T-helper 1 cell treated with Interleukin-12 subunit alpha and Interleukin-12 subunit beta and Interleukin-4 antibody, amounts not matched to agents 30 ng/mL and 1 ng/mL, for 36 hours (primary cell): ENCODE results near the gene SMAD6. TPM values are rescaled to one million over a fixed set of nuclear protein-coding genes. Genes with fewer than 3 reads are reported as not detected.
"Not testable (repeated sequence)": the region's sequence is repeated elsewhere in the genome, so short reads cannot be mapped to it uniquely, and the experiment has no call there.

Source experiments
- intact Hi-C: fragments of 100-400 bp; cut with micrococcal nuclease; formaldehyde crosslinking; loops from one replicate; pipeline ENCODE4 v1.15.1; 2024
- total RNA-seq: library from RNA; stranded (reverse); gene quantifications from 2 replicates; pipeline ENCODE4 v1.2.3, GENCODE V29; 2022

Gene SMAD6
- total RNA-seq, 1 donor from 2014 or later: 0.37 TPM

DNA sequence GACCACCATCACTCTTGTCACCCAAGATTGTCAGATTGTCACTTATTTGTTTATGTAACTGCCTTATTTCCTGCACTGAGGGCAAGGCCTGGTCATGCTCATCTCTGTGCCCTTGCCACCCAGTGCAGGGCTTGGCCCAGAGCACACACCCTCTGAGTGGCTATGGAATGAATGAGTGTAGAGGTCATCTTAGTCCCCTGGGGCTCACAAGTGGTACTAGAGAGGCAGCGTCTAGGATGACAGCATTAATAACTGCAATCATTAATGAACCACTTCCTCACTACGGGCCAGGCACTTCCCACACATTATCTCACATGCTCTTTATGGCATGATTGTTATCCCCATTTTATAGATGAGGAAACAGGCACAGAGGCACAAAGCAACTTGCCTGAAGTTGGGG lies 117.0 kb downstream of the SMAD6 start:
- intact Hi-C loops: no loop called here

GRCh38 chr15:66820481-66821176 lies 118.6 kb downstream of the SMAD6 start:
- intact Hi-C loops: no loop called here

DNA sequence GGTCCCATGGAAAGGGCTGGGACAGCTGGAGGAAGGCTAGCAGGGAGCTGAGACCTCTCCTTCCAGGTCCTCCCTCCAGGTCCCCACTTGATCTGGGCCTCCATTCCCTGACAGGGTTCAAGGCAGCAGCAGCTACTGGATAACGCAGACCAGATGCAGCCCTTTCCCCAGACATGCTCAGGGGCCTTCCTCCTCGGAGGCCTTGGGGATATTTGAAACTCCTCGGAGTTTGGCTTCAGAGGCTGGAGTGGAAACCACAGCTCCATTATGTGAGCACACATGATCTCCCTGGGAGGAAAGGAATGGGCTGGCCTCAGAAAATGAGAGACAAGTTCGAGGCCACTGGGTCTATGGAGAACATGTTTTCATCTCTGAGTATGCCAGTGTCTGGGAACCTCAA lies 119.3 kb downstream of the SMAD6 start:
- intact Hi-C loops: no loop called here

- intact Hi-C loops: no loop called here
Observed at GRCh38 chr15:66822114-66822513, 120.1 kb downstream of the SMAD6 start.

DNA sequence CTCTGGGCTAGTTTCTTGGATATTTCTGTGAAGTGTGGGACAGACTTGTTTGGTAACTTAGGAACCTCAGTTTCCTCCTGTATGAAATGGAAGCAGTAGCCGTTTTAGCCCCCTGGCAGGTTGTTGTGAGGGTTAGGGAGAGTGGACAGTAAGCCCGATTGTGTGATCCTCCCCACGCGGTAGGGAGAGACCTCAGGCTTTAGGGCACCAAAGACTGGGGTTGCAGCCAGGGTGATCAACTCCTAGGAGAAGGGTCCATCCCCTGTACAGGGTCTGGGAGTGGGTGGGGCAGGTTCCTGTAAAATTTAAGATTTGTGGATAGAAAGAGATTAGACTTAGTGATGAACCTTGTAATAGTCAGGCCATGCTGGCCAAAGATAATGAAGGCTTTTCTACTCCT lies 120.5 kb downstream of the SMAD6 start:
- intact Hi-C loops: no loop called here

GRCh38 chr15:66823601-66824000 lies 121.6 kb downstream of the SMAD6 start:
- intact Hi-C loops: no loop called here

DNA sequence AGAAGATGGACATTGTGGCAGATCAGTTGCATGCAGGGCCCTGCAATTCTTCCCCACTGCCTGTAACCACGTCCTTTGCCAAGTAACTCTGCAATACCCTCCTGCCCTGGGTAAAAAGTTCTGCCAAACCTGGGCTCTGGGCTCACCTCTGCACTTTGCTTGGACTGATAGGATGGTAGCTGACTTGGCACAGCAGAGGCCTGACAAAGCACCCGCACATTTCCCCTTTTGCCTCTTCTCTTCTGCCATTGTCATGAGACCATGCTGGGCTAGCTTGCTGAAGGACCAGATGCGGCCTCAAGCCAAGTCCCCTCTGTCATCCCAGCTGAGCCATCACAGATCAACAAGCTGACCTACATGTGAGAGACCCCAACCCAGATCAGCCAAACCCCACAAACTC lies 122.4 kb downstream of the SMAD6 start:
- intact Hi-C loops: no loop called here

- intact Hi-C loops: no loop called here
Observed at GRCh38 chr15:66825139-66825538, 123.1 kb downstream of the SMAD6 start.

- intact Hi-C loops: no loop called here
Observed at GRCh38 chr15:66825731-66826130, 123.7 kb downstream of the SMAD6 start.

DNA sequence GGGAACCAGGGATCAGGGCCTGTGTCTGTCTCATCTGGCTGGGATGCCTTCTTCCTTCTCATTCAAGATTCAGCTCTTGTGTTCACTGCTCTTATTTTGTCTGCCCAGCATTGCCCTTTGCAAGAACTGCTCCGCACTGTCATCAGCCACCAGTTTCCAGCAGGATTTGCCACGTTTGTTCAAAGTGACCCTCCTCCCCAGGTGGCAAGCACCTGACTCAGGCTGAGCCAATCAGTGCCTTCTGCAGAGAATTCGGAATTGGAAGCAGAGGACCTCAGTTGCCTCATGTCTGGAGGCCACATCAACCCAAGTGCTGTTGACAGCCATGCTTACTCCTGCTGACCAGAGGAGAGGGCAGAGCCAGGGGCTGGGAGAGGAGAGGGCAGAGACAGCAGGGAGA lies 124.5 kb downstream of the SMAD6 start:
- intact Hi-C loops: no loop called here

DNA sequence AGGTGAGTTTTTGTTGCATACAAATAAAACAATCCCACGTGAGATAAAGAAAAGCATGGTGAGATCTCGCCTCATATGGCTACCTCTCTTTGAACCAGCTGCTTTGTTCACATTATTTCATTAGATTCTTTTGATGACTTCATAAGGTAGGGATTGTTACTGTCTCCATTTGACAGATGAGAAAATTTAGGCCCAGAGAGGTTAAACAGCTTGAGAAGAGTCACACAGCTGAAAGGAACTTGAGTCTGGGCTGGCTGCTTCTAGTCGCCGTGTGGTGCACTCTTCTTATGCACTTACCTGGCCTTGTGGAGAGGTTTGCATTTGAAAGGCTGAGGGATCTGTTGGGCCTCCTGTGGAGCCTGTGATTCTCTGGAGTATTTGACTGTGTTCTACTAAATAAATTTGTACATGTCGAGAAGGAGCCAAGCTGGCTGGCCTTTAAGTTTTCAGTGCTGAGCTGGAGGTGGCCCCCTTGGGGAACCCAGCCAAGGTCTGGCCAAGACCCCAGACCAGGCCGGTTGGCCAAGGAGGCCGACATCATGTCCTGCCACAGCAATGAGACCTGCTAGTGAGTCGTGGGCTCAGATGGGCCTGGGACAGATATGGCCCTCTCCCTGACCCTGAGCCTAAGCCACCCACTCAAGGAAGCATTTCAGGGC lies 125.1 kb downstream of the SMAD6 start:
- intact Hi-C loops: no loop called here

- intact Hi-C loops: no loop called here
Observed at GRCh38 chr15:66827698-66828055, 125.6 kb downstream of the SMAD6 start.

DNA sequence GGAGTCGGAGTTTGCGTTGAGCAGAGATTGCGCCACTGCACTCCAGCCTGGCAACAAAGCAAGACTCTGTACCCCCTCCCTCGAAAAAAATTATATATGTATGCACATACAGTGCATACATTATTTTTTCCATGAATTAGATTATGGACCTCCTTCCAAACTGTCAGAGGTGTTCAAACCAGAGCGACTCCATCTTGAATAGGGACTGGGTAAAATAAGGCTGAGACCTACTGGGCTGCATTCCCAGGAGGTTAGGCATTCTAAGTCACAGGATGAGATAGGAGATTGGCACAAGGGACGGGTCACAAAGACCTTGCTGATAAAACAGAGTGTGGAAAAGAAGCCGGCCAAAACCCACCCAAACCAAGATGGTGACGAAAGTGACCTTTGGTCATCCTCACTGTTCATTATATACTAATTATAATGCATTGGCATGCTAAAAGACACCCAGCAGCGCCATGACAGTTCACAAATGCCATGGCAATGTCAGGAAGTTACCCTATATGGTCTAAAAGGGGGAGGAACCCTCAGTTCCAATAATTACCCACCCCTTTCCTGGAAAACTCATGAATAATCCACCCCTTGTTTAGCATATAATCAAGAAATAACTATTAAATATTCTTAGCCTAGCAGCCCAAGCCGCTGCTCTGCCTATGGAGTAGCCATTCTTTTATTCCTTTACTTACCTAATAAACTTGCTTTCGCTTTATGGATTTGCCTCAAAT lies 126.9 kb downstream of the SMAD6 start:
- intact Hi-C loops: not testable (repeated sequence)

DNA sequence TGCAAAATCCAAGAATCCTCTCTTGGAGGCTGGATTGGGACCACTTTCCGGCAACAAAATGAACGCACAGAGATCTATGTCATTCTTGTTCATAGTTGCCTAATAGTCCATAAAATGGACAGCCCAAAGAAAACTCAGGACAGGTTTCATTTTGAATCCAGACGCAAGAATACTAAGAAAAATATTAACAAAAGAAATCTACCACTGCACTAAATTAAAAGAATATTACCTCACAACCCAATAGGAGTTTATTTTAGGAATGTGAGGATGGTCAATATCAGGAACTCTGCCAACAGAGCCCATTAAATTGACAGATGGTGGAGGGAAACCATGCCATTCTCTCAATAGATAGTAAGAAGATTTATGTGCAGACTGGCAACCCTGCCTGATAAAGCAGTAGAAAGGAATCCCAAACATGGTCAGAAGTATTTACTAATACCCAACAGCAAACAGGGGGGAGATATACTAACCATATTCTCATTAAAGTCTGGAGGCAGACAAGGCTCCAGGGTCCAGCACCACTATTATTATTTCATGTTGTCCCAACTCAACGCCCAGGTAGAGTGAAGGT lies 127.6 kb downstream of the SMAD6 start:
- intact Hi-C loops: no loop called here

- intact Hi-C loops: no loop called here
Observed at GRCh38 chr15:66830358-66830757, 128.3 kb downstream of the SMAD6 start.

DNA sequence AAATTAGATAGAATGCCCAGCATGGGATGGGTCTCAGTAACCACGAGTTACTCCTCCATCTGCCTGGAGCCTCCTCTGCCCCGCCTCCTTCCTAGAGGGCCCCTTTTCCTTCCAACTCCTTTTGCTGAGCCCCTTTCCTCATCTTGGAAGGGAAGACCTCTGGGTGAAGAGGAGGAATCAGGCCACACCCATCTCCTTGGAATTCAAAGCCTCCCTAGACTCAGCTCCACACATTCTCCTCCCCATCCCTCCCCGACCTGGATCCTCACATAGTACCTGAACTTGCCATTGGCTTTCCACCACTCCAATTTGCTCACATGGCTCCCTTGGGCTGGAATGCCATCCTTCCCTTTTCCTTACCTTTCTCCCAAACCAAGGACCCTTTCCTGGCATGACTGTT lies 128.8 kb downstream of the SMAD6 start:
- intact Hi-C loops: no loop called here

GRCh38 chr15:66831289-66831688 lies 129.3 kb downstream of the SMAD6 start:
- intact Hi-C loops: no loop called here

DNA sequence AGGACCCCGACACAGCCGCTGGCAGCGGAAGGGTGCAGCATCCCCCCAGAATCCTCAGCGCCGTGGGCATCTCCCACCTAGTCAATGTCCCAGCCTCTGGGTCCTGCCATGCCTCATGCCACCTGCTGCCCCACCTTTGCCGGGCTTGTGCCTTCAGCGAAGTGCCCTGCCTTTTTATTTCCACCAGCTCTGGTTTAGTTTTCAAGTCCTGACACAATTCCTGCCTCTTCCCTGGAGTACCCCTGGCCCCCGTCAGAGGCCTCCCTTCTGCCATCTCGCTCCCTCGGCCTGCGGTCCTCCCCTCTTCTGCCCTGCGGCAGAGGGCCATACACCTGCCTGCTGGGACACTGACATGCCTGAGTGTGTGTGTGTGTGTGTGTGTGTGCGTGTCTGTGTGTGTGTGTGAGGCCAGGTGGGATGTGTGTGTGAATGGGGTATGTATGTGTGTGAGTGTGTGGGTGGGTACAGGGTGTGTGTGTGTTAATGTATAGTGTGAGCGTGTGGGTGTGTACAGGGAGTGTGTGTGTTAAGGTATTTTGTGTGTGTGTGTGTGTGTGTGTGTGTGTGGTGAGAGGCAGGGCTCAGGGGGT lies 129.9 kb downstream of the SMAD6 start:
- intact Hi-C loops: no loop called here
